ENCODE data around the gene MMEL1.

The MMEL1 gene

GRCh38 chr1:2593251-2593878, 39.5 kb downstream of the MMEL1 start:
- no peaks in the 10 kb centered on the region for H3K27me3 ChIP-seq (ENCODE audit: control insufficient read depth, insufficient read depth, low read length)
- H3K27ac ChIP-seq (ENCODE audit: low read depth, low read length): no peak overlapping the region
- no peak overlapping the region for H3K4me3 ChIP-seq (ENCODE audit: low read depth, low read length)
- H3K9me3 ChIP-seq (ENCODE audit: control insufficient read depth, insufficient read depth, low read length): no peaks in the 10 kb centered on the region; the same call in 1 of the 2 replicates
- no peak overlapping the region for H3K9ac ChIP-seq (ENCODE audit: low read depth, low read length)
- H3K4me1 ChIP-seq (ENCODE audit: control insufficient read depth, insufficient read depth, low read length): no peaks in the 10 kb centered on the region
- peaks cover 10% of the 10 kb centered on the region for H3K36me3 ChIP-seq (ENCODE audit: control insufficient read depth, insufficient read depth, low read length)

GRCh38 chr1:2592672-2593071, 40.1 kb downstream of the MMEL1 start:
- Histone ChIP-seq H3K4me1 (ENCODE audit: control insufficient read depth, insufficient read depth, low read length) (no peaks in the 10 kb centered on the region), H3K9ac (ENCODE audit: low read depth, low read length) (no peak overlapping the region), H3K27ac (ENCODE audit: low read depth, low read length) (no peak overlapping the region), H3K9me3 (ENCODE audit: control insufficient read depth, insufficient read depth, low read length) (no peaks in the 10 kb centered on the region; the same call in 1 of the 2 replicates), H3K4me3 (ENCODE audit: low read depth, low read length) (no peak overlapping the region), H3K27me3 (ENCODE audit: control insufficient read depth, insufficient read depth, low read length) (no peaks in the 10 kb centered on the region), H3K36me3 (ENCODE audit: control insufficient read depth, insufficient read depth, low read length) (peaks cover 10% of the 10 kb centered on the region)

GRCh38 chr1:2591581-2592261, 41.1 kb downstream of the MMEL1 start:
- Histone ChIP-seq H3K27ac (ENCODE audit: low read depth, low read length) (no peak overlapping the region), H3K27me3 (ENCODE audit: control insufficient read depth, insufficient read depth, low read length) (no peaks in the 10 kb centered on the region), H3K9me3 (ENCODE audit: control insufficient read depth, insufficient read depth, low read length) (no peaks in the 10 kb centered on the region; the same call in 1 of the 2 replicates), H3K9ac (ENCODE audit: low read depth, low read length) (no peak overlapping the region), H3K36me3 (ENCODE audit: control insufficient read depth, insufficient read depth, low read length) (peaks cover 10% of the 10 kb centered on the region), H3K4me3 (ENCODE audit: low read depth, low read length) (no peak overlapping the region), H3K4me1 (ENCODE audit: control insufficient read depth, insufficient read depth, low read length) (no peaks in the 10 kb centered on the region)

- H3K4me1 ChIP-seq (ENCODE audit: control insufficient read depth, insufficient read depth, low read length): no peaks in the 10 kb centered on the region
- H3K36me3 ChIP-seq (ENCODE audit: control insufficient read depth, insufficient read depth, low read length): peaks cover 10% of the 10 kb centered on the region
- no peaks in the 10 kb centered on the region for H3K27me3 ChIP-seq (ENCODE audit: control insufficient read depth, insufficient read depth, low read length)
- no peak overlapping the region for H3K9ac ChIP-seq (ENCODE audit: low read depth, low read length)
- H3K9me3 ChIP-seq (ENCODE audit: control insufficient read depth, insufficient read depth, low read length): no peaks in the 10 kb centered on the region; the same call in 1 of the 2 replicates
- H3K4me3 ChIP-seq (ENCODE audit: low read depth, low read length): no peak overlapping the region
- no peak overlapping the region for H3K27ac ChIP-seq (ENCODE audit: low read depth, low read length)
Measured at GRCh38 chr1:2591233-2591580, 41.6 kb downstream of the MMEL1 start.

GRCh38 chr1:2590233-2591141, 42.3 kb downstream of the MMEL1 start:
- Histone ChIP-seq H3K9ac (ENCODE audit: low read depth, low read length) (no peak overlapping the region), H3K9me3 (ENCODE audit: control insufficient read depth, insufficient read depth, low read length) (no peaks in the 10 kb centered on the region; the same call in 1 of the 2 replicates), H3K36me3 (ENCODE audit: control insufficient read depth, insufficient read depth, low read length) (peaks cover 10% of the 10 kb centered on the region), H3K4me3 (ENCODE audit: low read depth, low read length) (no peak overlapping the region), H3K27me3 (ENCODE audit: control insufficient read depth, insufficient read depth, low read length) (no peaks in the 10 kb centered on the region), H3K4me1 (ENCODE audit: control insufficient read depth, insufficient read depth, low read length) (0 out of 2 replicates have a peak, but pooled peaks cover under 1% of the 10 kb centered on the region), H3K27ac (ENCODE audit: low read depth, low read length) (no peak overlapping the region)

- Histone ChIP-seq H3K4me1 (ENCODE audit: control insufficient read depth, insufficient read depth, low read length) (0 out of 2 replicates have a peak, but pooled peaks cover 7% of the 10 kb centered on the region), H3K4me3 (ENCODE audit: low read depth, low read length) (no peak overlapping the region), H3K27ac (ENCODE audit: low read depth, low read length) (no peak overlapping the region)
Measured at GRCh38 chr1:2589431-2590232, 43.2 kb downstream of the MMEL1 start.

GRCh38 chr1:2588661-2589430, 44.0 kb downstream of the MMEL1 start:
- Histone ChIP-seq H3K9me3 (ENCODE audit: control insufficient read depth, insufficient read depth, low read length) (no peaks in the 10 kb centered on the region; the same call in 1 of the 2 replicates), H3K27me3 (ENCODE audit: control insufficient read depth, insufficient read depth, low read length) (no peaks in the 10 kb centered on the region), H3K4me3 (ENCODE audit: low read depth, low read length) (no peak overlapping the region), H3K27ac (ENCODE audit: low read depth, low read length) (no peak overlapping the region), H3K9ac (ENCODE audit: low read depth, low read length) (no peak overlapping the region), H3K36me3 (ENCODE audit: control insufficient read depth, insufficient read depth, low read length) (peaks cover 10% of the 10 kb centered on the region), H3K4me1 (ENCODE audit: control insufficient read depth, insufficient read depth, low read length) (0 out of 2 replicates have a peak, but pooled peaks cover 11% of the 10 kb centered on the region)

More at GRCh38 chr1:2589431-2590232, 43.2 kb downstream of the MMEL1 start:
- no peak overlapping the region for H3K9ac ChIP-seq (ENCODE audit: low read depth, low read length)
- no peaks in the 10 kb centered on the region for H3K27me3 ChIP-seq (ENCODE audit: control insufficient read depth, insufficient read depth, low read length)
- peaks cover 10% of the 10 kb centered on the region for H3K36me3 ChIP-seq (ENCODE audit: control insufficient read depth, insufficient read depth, low read length)
- H3K9me3 ChIP-seq (ENCODE audit: control insufficient read depth, insufficient read depth, low read length): no peaks in the 10 kb centered on the region; the same call in 1 of the 2 replicates

GRCh38 chr1:2587860-2588571, 44.8 kb downstream of the MMEL1 start:
- no peak overlapping the region for H3K9ac ChIP-seq (ENCODE audit: low read depth, low read length)
- peak overlapping the region; percentile 88; the same call in 1 of the 2 replicates for H3K4me3 ChIP-seq (ENCODE audit: low read depth, low read length)

GRCh38 chr1:2587071-2587859, 45.6 kb downstream of the MMEL1 start:
- Histone ChIP-seq H3K27ac (ENCODE audit: low read depth, low read length) (no peak overlapping the region), H3K27me3 (ENCODE audit: control insufficient read depth, insufficient read depth, low read length) (no peaks in the 10 kb centered on the region), H3K9ac (ENCODE audit: low read depth, low read length) (no peak overlapping the region; the same call in 1 of the 2 replicates), H3K4me3 (ENCODE audit: low read depth, low read length) (peak overlapping the region; percentile 88), H3K9me3 (ENCODE audit: control insufficient read depth, insufficient read depth, low read length) (no peaks in the 10 kb centered on the region; the same call in 1 of the 2 replicates), H3K4me1 (ENCODE audit: control insufficient read depth, insufficient read depth, low read length) (0 out of 2 replicates have a peak, but pooled peaks cover 13% of the 10 kb centered on the region), H3K36me3 (ENCODE audit: control insufficient read depth, insufficient read depth, low read length) (peaks cover 10% of the 10 kb centered on the region)

More at GRCh38 chr1:2587860-2588571, 44.8 kb downstream of the MMEL1 start:
- H3K4me1 ChIP-seq (ENCODE audit: control insufficient read depth, insufficient read depth, low read length): 0 out of 2 replicates have a peak, but pooled peaks cover 13% of the 10 kb centered on the region
- H3K36me3 ChIP-seq (ENCODE audit: control insufficient read depth, insufficient read depth, low read length): peaks cover 10% of the 10 kb centered on the region
- H3K27ac ChIP-seq (ENCODE audit: low read depth, low read length): no peak overlapping the region
- no peaks in the 10 kb centered on the region for H3K27me3 ChIP-seq (ENCODE audit: control insufficient read depth, insufficient read depth, low read length)
- H3K9me3 ChIP-seq (ENCODE audit: control insufficient read depth, insufficient read depth, low read length): no peaks in the 10 kb centered on the region; the same call in 1 of the 2 replicates

Measured in HUES48 (cell line).